Astrocyte of the spinal cord (primary cell): ENCODE data around the gene FREM3.
"Not testable (repeated sequence)": the region's sequence is repeated elsewhere in the genome, so short reads cannot be mapped to it uniquely, and the experiment has no call there.

ENCODE experiments used
- DNase-seq: peaks from one replicate; pipeline ENCODE4 v3.0.0; 2011; ENCODE audit warnings: low read depth, low spot score
- H3K4me3 ChIP-seq: 2 replicates; pipeline ENCODE4 v1.5.1; 2011; ENCODE audit warnings: low read depth, mild to moderate bottlenecking, low read length, moderate library complexity
- CTCF ChIP-seq: IDR thresholded peaks from 2 replicates; pipeline ENCODE4 v1.5.1; 2012; ENCODE audit warnings: low read depth, mild to moderate bottlenecking, low read length, inconsistent platforms
- in situ Hi-C: cut with HindIII; loops from 2 replicates; pipeline ENCODE4 v1.10.0; 2017; ENCODE audit warnings: low sequenced_read_pairs

The FREM3 gene

GRCh38 chr4:143726714-143727113 is 26.2 kb upstream of the FREM3 start:
- H3K4me3 ChIP-seq, result no peak overlapping the region
- in situ Hi-C loops, result no loop called here
- no peak for TF ChIP-seq CTCF
- no peak for DNase-seq

- TF ChIP-seq CTCF, result no peak
- DNase-seq, result no peak
- in situ Hi-C loops, result no loop called here
- H3K4me3 ChIP-seq, result no peak overlapping the region
Observed at GRCh38 chr4:143721317-143721716, 20.8 kb upstream of the FREM3 start.

DNA sequence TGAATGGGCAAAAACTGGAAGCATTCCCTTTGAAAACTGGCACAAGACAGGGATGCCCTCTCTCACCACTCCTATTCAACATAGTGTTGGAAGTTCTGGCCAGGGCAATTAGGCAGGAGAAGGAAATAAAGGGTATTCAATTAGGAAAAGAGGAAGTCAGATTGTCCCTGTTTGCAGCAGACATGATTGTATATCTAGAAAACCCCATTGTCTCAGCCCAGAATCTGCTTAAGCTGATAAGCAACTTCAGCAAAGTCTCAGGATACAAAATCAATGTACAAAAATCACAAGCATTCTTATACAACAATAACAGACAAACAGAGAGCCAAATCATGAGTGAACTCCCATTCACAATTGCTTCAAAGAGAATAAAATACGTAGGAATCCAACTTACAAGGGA is 18.3 kb upstream of the FREM3 start:
- H3K4me3 ChIP-seq, in situ Hi-C loops, DNase-seq: not testable (repeated sequence)

DNA sequence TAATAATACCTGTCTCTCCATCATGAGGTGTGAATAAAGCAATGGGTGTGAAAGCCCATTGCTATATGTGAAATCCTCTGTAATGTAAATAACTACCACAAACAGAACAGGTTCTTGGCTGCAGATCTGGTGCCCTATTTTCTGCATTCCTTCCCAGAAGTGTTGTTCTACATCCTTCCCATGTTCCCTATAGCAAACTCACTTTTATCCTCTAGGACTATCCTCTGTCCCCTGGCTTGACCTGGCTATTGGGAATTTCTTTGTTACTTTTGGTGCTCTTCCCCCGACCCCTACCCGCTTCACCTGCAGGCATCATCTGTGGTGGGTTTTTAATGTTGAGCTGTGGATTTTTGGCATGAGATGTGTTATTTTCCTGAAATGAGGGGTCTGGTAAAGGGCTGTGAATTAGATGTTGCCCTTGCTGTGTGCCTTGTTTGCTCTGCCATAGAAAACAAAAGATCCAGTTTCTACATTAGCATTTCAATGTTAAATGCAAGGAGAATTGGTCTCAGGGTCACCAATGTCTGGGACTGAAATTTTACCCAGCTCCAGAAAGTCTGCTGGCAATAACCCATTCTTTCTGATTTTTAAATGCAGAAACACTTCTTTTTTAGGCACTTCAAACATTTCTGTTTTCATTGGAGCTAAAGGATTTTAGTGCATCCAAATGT is 13.6 kb upstream of the FREM3 start:
- no peak for TF ChIP-seq CTCF
- no peak for DNase-seq
- in situ Hi-C loops, result no loop called here
- no peak overlapping the region for H3K4me3 ChIP-seq

- no peak overlapping the region for H3K4me3 ChIP-seq
- TF ChIP-seq CTCF, result no peak
- in situ Hi-C loops, result no loop called here
- no peak for DNase-seq
Observed at GRCh38 chr4:143713553-143713952, 13.1 kb upstream of the FREM3 start.

DNA sequence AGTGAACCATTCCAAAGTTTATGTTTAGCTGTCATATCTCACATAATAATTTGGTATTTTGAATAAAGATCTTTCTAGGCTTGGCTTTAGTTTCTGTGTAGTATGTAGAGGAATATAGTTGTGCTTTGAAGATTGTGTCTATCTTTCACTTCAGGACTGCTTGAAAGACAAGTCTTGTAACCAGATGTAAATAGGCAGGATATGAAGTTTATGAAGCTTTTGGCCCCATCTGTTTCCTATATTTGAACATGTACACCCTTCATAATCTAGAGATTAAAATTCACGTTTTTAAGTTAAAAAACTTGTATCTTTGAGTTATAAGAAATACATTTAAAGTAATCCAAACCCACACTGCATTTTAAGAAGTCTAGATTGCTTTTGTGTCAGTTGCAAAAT is 11.7 kb upstream of the FREM3 start:
- TF ChIP-seq CTCF, result no peak
- DNase-seq, result no peak
- in situ Hi-C loops, result no loop called here
- H3K4me3 ChIP-seq, result no peak overlapping the region

DNA sequence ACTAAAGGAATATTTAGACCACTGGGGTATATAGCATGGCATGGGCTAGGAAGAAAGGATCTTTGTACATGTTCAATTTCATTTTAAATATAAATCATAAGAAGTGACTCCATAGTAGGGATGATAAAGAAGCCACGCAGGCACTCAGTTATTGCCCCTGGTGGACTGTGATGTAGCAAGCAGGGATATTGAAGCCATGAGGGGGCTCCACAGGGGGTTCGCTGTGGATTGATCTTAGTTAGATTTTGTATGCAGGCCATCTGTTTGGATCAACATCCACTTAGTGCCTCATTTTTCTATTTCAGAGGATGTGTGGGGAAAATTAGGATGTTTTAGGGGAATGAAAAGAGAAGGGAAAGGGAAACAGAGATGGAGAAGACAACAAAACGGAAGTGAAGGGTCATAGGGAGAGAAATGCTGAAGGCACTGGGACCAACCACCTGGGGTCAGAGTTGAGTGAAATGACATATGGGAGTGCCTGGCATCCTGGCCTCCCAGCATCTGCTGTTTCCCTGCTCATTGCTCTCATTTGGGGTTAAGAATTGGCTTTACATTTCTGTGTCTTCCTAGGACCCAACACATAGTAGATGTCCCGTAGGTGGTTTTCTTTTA is 11.2 kb upstream of the FREM3 start:
- no peak overlapping the region for H3K4me3 ChIP-seq
- DNase-seq, result no peak
- in situ Hi-C loops, result no loop called here
- no peak for TF ChIP-seq CTCF
